NCI-H1417 (cell line): ENCODE results near the gene ABCG8.

ENCODE experiments used
- DNase-seq, 3 experiments: peaks; one replicate each; lab custom pipeline; 2025; lab: John Stamatoyannopoulos, UW

ABCG8 gene

DNA sequence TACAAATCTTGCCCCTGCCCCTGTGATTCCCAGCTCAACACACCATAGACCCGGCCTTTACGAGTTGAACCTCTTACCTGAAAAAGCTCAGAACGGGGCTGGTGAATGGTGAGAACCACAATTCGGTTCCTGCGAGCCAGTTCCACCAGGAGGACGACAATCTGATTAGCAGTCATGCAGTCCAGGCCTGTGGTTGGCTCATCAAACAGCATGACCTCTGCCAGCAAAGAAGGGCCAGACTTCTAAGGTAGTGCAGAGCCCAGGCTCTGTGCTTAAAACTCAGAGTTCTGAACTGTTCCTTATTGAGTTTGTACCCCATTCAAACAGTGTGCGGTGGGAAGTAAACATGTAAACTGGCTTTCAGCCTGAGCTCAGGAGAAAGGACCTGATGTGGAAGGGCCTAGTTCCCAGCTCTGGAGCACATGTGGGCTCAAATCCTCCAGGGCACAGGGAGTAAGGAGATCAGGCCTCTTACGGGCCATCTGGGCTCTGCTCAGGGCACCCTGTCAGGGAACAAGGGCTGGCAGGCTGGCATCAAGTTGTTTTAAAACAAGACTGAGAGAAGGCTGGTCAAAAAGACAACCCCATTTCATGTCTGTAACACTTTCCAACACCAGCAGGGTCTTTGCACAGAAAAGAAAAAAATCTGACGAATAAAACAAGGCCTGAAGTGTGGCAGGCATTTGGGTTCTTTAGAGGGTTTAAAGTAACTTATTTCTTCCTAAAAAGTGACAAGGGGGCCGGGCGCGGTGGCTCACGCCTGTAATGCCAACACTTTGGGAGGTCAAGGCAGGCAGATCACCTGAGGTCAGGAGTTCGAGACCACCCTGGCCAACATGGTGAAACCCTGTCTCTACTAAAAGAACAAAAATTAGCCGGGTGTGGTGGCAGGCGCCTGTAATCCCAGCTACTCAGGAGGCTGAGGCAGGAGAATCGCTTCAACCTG is 12.2 kb upstream of the ABCG8 start:
- DNase-seq = no peak

GRCh38 chr2:43831543-43832294 is 7.1 kb upstream of the ABCG8 start:
- DNase-seq = peak in 2 of 3 experiments; percentile 66 to 78

- peak in 1 of 3 experiments; percentile 40 for DNase-seq
Measured at GRCh38 chr2:43832457-43832856, 6.3 kb upstream of the ABCG8 start.

GRCh38 chr2:43837033-43837432 is 1.7 kb upstream of the ABCG8 start:
- no peak for DNase-seq

DNA sequence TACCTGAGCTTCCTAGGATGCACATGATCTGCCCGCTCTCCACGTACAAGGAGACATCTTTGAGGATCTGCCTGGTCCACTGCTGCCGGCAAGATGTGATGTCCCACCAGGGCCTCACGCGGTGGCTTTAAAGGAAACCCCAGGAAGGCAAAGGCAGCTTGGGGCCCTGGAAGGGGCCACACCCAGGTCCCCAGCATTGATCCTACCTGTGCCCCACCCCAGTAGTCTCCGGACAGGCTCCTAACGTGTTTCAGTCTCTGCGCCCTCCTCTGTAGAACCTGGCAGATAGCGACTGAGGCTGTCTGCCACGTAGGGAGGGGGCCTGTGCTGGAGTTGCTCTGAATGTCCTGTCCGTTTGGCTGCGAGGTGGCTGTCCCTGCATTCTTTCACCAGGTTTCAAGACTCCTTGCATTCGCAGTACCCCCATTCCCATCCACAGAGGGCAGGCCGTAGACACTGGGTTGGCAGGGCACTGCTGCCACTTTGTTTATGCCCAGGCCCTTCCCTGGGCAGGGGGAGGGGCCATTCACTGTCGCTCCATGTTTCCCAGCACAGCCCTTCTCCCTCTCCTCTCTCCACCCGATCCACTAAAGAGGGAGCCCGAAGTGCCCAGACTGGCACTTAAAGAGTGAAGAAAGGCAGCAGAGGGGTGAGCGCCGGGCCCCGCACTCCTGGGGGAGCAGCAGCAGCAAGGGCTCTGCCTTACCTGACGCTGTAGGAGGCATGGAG is 776 bp upstream of the ABCG8 start:
- no peak for DNase-seq

- no peak for DNase-seq
Measured at GRCh38 chr2:43839776-43840564, 1.2 kb downstream of the ABCG8 start.

DNA sequence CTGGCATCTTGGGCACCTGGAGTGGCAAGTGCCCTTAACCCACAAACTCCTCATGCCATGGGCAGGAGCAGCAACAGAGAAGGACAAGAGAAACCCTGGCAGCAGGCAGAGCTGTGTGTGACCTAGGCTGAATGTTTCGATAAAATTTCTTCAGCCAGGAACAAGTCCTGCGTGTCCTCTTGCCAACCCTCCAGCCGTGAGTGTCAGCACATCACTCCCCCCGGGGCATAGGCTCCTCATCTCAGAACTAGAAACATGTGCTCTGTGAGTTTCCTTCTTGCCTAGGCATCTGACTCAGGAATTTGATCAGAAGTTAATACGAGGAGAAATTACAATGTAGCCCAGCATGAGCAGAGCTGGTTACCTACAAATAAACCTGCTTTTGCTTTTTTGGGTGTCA is 2.2 kb downstream of the ABCG8 start:
- no peak for DNase-seq

DNA sequence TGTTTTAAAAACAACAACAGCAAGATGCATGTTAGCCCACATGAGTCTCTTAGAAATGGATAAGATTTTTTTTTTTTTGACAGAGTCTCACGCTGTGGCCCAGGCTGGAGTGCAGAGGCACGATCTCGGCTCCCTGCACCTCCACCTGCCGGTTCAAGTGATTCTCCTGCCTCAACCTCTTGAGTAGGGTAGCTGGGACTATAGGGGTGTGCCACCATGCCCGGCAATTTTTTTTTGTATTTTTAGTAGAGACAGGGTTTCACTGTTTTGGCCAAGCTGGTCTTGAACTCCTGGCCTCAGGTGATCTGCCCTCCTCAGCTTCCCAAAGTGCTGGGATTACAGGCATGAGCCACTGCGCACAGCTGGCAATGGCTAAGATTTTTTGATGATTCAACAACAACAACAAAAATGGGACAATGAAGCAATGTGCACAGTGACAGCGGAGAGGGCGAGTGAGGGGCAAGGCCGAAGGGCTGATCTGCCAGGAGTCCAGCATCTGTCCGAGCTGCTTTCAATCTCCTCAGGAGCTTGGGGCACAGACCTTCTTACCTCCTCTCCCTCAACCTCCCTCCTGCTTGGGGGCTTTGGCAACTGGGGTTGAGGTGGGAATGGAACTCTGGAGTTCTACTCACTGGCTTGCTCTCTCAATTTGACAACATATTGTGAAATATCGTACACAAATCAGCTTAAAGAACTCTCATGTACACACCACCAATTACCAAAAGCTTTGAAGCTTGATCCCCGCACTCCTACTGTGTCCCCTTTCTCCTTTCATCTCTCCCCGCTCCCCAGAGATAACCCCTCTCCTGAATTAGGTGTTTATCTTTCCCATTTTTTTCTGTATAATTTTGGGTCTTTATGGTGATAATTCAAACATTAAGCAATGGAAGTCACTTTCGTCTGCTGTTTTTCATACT is 3.4 kb downstream of the ABCG8 start:
- no peak for DNase-seq

DNA sequence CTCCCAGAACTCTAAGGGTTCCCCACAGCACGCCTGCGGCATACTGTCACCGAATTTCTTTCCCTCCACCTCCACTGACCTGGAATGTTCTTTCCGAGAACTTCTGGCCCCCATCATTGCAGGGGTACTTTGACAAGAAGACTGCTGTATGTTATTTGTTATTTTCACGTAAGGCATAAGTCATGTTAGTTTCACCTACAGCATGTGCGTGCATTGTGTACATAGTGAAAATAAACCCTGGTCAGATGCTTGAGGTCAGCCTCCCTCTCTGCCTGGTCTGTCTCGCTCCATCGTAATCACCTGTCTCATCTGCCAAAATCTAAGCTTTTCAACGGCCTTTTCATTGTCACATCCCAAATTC is 4.1 kb downstream of the ABCG8 start:
- no peak for DNase-seq

DNA sequence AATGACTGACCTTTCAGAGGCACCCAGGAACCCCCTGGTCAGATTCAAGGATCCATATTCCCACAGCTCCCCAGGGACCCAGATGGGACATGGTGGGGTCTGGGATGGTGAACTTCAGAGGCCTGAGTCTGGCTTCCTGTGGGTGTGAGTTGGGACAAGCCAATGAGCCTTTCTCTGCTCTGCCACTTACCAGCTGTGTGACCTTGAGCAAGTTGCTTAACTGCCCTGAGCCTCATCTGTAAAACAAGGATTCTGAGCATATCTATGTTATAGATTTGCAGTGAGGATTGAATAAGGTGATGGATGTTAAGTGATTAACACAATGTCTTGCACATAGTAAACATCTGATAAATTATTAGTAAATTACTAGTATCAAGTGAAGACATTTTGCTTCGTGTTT is 6.4 kb downstream of the ABCG8 start:
- no peak for DNase-seq

DNA sequence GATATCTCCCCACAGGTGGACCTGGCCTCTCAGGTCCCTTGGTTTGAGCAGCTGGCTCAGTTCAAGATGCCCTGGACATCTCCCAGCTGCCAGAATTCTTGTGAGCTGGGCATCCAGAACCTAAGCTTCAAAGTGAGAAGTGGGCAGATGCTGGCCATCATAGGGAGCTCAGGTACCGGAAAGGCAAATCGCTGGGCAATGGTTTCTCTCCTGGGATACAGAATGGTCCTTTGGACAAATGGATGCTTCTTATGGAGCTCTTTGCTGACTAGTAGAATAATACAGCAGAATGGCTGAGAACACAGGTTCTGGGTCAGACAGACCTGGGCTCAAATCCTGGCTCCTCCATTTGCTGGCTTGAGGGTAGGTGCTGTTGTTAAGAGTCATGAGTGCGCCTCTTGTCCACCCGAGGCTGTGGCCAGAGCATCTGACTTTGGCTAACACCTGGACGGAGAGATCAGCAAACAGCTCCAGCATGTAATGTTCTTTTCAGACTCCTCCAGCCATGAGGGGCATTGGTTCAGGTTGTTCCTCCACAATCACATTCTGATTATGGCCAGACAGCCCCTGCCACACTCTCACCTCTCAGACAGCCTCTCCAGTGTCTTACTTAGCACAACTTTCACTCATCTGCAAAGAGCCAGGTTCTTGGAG is 7.5 kb downstream of the ABCG8 start:
- DNase-seq = no peak

DNA sequence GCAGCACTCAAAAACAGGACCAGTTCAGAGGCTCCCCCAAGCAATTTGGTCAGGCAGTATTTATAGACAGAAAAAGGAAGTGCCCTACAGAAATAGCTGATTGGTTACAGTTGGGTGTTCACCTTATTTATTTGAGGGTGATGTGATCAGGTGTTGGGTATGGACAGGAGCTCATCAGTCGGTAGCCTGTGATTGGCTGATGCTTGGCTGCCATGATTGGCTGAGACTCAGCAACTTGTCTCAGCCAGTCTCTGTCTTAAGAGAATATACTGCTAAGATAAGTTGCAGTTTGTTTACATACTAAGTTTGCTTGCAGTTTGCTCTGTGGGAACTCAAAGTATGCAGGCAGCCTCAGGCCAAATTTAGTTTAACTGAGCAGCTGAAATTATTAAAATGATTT is 9.4 kb downstream of the ABCG8 start:
- peak in 1 of 3 experiments; percentile 28 for DNase-seq

DNA sequence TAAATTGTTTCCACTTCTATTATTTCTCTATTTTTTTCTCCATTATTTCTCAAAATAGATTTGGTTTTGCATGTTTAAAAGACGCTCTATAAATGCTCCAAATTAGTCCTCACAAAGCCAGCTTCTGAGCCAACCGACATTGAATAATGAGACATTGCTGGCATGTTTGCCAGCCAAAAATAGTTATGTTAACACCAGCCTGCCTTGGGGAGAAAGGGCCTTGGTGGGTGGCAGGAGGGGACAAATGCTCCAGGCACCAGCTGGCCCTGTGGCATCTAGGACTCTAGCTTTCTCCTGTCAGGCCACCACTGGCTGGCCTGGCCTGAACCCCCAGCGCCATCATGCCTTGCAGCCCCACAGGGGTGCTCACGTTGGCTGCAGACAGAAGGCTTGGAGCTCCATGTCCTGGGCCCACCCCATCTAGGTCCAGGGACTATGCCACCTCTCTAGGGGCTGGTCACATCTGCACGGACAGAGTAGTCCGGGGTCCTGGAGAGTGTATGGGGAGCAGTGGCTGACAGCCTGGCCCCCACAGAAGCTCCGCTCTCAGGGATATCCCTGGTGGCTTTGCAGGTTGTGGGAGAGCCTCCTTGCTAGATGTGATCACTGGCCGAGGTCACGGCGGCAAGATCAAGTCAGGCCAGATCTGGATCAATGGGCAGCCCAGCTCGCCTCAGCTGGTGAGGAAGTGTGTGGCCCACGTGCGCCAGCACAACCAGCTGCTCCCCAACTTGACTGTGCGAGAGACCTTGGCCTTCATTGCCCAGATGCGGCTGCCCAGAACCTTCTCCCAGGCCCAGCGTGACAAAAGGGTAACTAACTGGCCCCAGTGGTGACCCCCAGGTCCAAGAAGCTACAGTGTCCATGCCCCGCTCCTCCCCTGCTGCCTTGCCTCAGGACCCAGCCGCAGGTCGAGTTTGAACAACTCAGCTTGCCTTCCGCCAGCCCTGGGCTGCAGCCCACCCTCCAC is 12.5 kb downstream of the ABCG8 start:
- no peak for DNase-seq

GRCh38 chr2:43852196-43852730 is 13.5 kb downstream of the ABCG8 start:
- DNase-seq = no peak

- DNase-seq = no peak
Measured at GRCh38 chr2:43853141-43854081, 14.6 kb downstream of the ABCG8 start.

GRCh38 chr2:43854671-43855070 is 15.9 kb downstream of the ABCG8 start:
- no peak for DNase-seq

DNA sequence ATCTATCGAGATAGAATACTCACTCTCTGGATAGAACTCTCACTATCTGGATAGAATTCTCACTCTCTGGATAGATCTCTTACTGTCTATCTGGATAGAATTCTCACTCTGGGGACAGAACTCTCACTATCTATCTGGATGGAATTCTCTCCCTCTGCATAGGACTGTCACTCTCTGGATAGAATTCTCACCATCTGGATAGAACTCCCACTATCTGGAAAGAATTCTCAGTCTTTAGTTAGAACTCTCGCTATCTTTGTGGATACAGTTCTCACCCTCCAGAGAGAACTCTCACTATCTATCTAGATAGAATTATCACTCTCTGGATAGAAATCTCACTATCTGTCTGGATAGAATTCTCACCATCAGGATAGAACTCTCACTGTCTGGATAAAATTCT is 16.5 kb downstream of the ABCG8 start:
- DNase-seq = no peak
